ENCODE results near the gene ECI1. TPM values are rescaled to one million over a fixed set of nuclear protein-coding genes. Genes with fewer than 3 reads are reported as not detected.

The ECI1 gene
- total RNA-seq, 1 donor from 2014 or later = 81.7 TPM

DNA sequence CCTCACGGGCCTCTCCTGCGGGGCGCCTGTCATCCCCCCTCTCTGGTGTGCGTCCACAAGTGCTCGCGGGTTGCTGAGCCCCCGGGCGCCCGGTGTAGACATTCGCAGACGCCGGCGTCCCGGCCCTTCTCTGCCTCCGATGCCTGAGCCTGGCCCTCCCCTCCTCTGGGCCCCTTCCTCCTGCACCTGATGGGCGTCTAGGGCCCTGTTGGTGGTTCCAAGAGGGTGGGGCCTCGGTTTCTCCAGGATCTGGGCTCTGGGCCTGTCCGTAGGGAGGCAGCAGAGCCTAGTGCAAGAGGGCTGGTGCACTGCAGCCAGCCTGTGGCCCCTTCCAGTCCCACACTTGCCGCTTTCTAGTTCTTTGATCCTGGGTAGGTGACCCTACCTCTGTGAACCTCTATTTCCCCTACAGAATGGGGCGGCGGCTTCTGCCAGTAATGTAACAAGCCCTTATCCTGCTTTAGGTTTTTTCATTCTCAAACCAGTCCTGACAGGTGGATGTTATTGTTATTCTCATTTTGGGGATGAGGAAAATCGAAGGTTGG is 27.4 kb downstream of the ECI1 start:
- no peak for DNase-seq (ENCODE audit: low read depth)
- Histone ChIP-seq H3K4me3 (ENCODE audit: low read depth, low read length) (peak overlapping the region; percentile 95), H3K27me3 (ENCODE audit: control insufficient read depth, insufficient read depth, low read length) (no peaks in the 10 kb centered on the region), H3K36me3 (ENCODE audit: control insufficient read depth, insufficient read depth, low read length) (no peaks in the 10 kb centered on the region)
- TF ChIP-seq, protein P1, sequence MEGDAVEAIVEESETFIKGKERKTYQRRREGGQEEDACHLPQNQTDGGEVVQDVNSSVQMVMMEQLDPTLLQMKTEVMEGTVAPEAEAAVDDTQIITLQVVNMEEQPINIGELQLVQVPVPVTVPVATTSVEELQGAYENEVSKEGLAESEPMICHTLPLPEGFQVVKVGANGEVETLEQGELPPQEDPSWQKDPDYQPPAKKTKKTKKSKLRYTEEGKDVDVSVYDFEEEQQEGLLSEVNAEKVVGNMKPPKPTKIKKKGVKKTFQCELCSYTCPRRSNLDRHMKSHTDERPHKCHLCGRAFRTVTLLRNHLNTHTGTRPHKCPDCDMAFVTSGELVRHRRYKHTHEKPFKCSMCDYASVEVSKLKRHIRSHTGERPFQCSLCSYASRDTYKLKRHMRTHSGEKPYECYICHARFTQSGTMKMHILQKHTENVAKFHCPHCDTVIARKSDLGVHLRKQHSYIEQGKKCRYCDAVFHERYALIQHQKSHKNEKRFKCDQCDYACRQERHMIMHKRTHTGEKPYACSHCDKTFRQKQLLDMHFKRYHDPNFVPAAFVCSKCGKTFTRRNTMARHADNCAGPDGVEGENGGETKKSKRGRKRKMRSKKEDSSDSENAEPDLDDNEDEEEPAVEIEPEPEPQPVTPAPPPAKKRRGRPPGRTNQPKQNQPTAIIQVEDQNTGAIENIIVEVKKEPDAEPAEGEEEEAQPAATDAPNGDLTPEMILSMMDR (IDR thresholded peaks at IDR 0.05; ENCODE audit: insufficient read depth, low read length, poor library complexity, severe bottlenecking) = peak; percentile 30

DNA sequence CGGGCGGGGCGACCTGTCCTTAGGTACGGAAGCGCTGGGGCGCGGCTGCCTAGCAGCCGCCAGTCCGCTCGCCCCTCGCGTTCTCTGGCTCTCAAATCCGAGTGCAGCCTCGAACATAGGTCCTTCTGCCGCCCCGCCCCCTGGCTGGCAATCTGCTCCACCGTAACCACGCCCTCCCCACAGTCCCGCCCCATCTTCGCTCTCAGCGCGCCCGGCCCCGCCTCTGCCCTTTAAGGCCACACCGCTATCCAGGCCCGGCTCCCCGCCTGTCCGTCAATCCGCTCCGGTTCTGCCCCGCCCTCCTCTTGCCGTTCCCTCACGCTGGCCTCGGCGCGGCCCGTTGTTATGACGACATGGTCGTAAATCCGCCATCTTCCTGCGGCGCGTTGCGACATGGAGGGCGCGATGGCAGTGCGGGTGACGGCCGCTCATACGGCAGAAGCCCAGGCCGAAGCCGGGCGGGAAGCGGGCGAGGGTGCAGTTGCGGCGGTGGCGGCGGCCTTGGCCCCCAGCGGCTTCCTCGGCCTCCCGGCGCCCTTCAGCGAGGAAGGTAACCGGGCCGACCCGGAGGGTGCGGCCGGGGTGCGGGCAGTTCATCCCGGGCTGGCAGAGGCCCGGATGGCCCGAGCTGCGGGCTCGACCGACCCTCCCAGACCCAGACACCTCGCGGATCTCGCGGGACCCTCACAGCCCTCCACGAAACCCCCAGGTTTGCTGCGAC is 28.0 kb downstream of the ECI1 start, which contains the start of gene E4F1:
E4F1 (plus strand) TSS at position 371 of the 721 bp plus-strand sequence; CDS start at position 394, 23 bp downstream.
- H3K4me3 ChIP-seq (ENCODE audit: low read depth, low read length) = peak within 1 kb of the TSS; percentile 95
- DNase-seq (ENCODE audit: low read depth) = peak; percentile 97
- TF ChIP-seq, protein P1 (IDR thresholded peaks at IDR 0.05; ENCODE audit: insufficient read depth, low read length, poor library complexity, severe bottlenecking) = no peak
- H3K27me3 ChIP-seq (ENCODE audit: control insufficient read depth, insufficient read depth, low read length) = no peaks in the 10 kb centered on the region
- no peaks in the 10 kb centered on the region for H3K36me3 ChIP-seq (ENCODE audit: control insufficient read depth, insufficient read depth, low read length)

DNA sequence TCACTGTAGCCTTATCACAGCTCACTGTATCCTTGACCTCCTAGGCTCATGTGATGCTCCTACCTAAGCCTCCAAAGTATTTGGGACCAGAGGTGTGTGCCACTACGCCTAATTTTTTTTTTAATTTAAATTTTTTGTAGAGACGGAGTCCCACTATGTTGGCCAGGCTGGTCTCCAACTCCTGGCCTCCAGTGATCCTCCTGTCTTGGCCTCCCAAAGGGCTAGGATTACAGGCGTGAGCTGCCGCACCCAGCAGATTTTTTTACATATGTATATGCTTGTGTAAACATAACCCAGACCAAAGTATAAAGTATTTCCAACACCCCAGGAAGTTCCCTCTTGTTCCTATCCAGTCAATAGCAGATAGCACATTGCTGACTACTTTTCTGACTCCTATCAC is 35.1 kb downstream of the ECI1 start:
- TF ChIP-seq, protein P1 (IDR thresholded peaks at IDR 0.05; ENCODE audit: insufficient read depth, low read length, poor library complexity, severe bottlenecking) = no peak
- Histone ChIP-seq H3K4me3 (ENCODE audit: low read depth, low read length) (no peak overlapping the region), H3K36me3 (ENCODE audit: control insufficient read depth, insufficient read depth, low read length) (peaks cover 5% of the 10 kb centered on the region), H3K27me3 (ENCODE audit: control insufficient read depth, insufficient read depth, low read length) (no peaks in the 10 kb centered on the region)
- DNase-seq (ENCODE audit: low read depth) = no peak

DNA sequence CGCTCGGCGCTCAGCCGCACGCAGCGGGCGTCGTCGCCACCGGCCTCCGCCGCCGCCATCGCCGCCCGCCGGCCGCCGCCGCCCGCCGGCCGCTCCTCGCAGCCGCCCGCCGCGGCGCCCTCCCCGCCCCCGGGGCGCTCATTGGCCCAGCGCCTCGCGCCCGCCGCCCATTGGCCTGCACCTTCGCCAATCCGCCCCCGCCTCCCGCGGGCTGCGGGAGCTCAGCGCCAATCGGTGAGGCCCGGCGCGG is 36.7 kb downstream of the ECI1 start, which contains the start of gene PGP:
PGP (minus strand) TSS at position 122 of the 250 bp plus-strand sequence; CDS start at position 59, 63 bp downstream.
- TF ChIP-seq, protein P1 (IDR thresholded peaks at IDR 0.05; ENCODE audit: insufficient read depth, low read length, poor library complexity, severe bottlenecking) = no peak
- no peaks in the 10 kb centered on the region for H3K27me3 ChIP-seq (ENCODE audit: control insufficient read depth, insufficient read depth, low read length)
- H3K4me3 ChIP-seq (ENCODE audit: low read depth, low read length) = peak within 1 kb of the TSS; percentile 85
- no peak for DNase-seq (ENCODE audit: low read depth)
- H3K36me3 ChIP-seq (ENCODE audit: control insufficient read depth, insufficient read depth, low read length) = peaks cover 5% of the 10 kb centered on the region

DNA sequence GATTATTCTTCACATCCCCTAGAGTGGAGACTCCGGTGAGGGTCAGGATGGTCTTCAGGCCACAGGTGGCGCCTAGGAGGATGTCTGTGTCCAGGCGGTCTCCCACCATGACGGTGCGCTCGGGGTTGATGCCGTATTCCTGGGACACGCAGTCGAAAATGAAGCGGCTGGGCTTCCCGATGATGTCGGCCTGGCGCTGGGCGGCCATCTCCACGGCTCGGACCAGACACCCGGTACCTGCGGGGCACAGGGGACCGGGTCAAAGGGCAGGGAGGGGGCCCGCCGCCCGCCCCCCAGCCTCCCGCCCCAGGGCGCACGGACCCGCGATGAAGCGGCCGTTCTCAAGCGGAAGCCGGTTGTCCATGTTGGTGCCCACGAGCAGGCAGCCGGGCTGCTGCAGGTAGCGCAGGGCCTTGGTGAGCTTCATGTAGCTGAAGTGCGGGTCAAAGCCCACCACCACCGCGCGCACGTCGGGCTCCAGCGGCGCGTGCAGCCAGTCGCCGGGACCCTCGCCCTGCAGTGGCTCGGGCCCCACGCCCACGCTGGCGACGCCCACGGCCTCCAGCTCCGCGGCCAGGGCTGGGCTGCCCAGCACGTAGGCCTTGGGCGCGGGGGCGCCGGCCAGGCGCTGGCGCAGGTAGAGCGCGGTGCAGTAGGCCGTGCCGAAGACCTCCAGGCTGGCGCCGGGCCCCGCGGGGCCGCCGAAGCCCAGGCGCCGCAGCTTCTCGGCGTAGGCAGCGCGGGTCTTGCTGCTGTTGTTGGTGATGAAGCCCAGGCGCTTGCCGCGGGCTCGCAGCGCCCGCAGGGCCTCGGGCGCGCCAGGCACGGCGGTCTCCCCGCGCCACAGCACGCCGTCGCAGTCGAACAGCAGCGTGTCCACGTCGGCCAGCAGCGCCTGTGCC is 37.3 kb downstream of the ECI1 start:
- peak overlapping the region; percentile 48 for H3K4me3 ChIP-seq (ENCODE audit: low read depth, low read length)
- H3K36me3 ChIP-seq (ENCODE audit: control insufficient read depth, insufficient read depth, low read length) = peaks cover 5% of the 10 kb centered on the region
- TF ChIP-seq, protein P1 (IDR thresholded peaks at IDR 0.05; ENCODE audit: insufficient read depth, low read length, poor library complexity, severe bottlenecking) = no peak
- DNase-seq (ENCODE audit: low read depth) = no peak
- no peaks in the 10 kb centered on the region for H3K27me3 ChIP-seq (ENCODE audit: control insufficient read depth, insufficient read depth, low read length)
